H1 (cell line): Measurements from ENCODE around the gene QSOX1. TPM values are rescaled to one million over a fixed set of nuclear protein-coding genes. Genes with fewer than 3 reads are reported as not detected.

Source experiments
- CTCF ChIA-PET: fragments of 300-600 bp; sonication (Branson Sonifier 250); formaldehyde crosslinking; loops from one replicate; lab custom pipeline; 2021; ENCODE audit not compliant: partially characterized antibody; lab: Charles Lee
- POLR2A ChIA-PET: fragments of 300-600 bp; sonication (Branson Sonifier 250); formaldehyde crosslinking; loops from one replicate; lab custom pipeline; 2021; ENCODE audit warnings: inconsistent platforms; ENCODE audit not compliant: partially characterized antibody; lab: Charles Lee
- DNase-seq, 2 experiments: peaks; one replicate each; pipeline versions ENCODE4 v3.0.0 to v3.0.0-alpha.2; 2010 to 2022; ENCODE audit warnings: low spot score in 2 of 2, low read depth in 1 of 2, mixed read lengths in 1 of 2
- FAIRE-seq: peaks from 2 replicates; lab custom pipeline; 2011; peaks lifted over from hg19 to GRCh38; lab: Jason Lieb, UNC
- H2AFZ ChIP-seq: 2 replicates; pipeline ENCODE4 v1.8.1; 2012; ENCODE audit warnings: low read length, inconsistent platforms
- H2AK5ac ChIP-seq: 2 replicates; pipeline ENCODE4 v1.6.1; 2013; ENCODE audit warnings: low read depth, low read length
- H2BK120ac ChIP-seq: replicated peaks from 2 replicates; pipeline ENCODE3; 2013; ENCODE audit warnings: low read depth, low read length, inconsistent platforms
- H2BK12ac ChIP-seq: 2 replicates; pipeline ENCODE4 v1.6.1; 2013; ENCODE audit warnings: low read depth, low read length
- H2BK15ac ChIP-seq: 2 replicates; pipeline ENCODE4 v1.6.1; 2013; ENCODE audit warnings: low read length
- H2BK20ac ChIP-seq: 2 replicates; pipeline ENCODE4 v1.6.1; 2013; ENCODE audit warnings: low read length
- H2BK5ac ChIP-seq: 2 replicates; pipeline ENCODE4 v1.6.1; 2013; ENCODE audit warnings: low read depth, low read length
- H3K14ac ChIP-seq: 2 replicates; pipeline ENCODE4 v1.6.1; 2013; ENCODE audit warnings: inconsistent platforms; ENCODE audit not compliant: insufficient read length
- H3K18ac ChIP-seq: 2 replicates; pipeline ENCODE4 v1.6.1; 2013; ENCODE audit warnings: low read length; ENCODE audit errors: extremely low read depth
- H3K23ac ChIP-seq: 2 replicates; pipeline ENCODE4 v1.6.1; 2013; ENCODE audit warnings: inconsistent platforms; ENCODE audit not compliant: insufficient read length
- H3K23me2 ChIP-seq: 2 replicates; pipeline ENCODE4 v1.6.1; 2013; ENCODE audit warnings: low read depth, low read length
- H3K27ac ChIP-seq: 2 replicates; pipeline ENCODE4 v1.6.1; 2011; ENCODE audit warnings: low read depth, low read length, inconsistent platforms
- H3K27me3 ChIP-seq, 4 experiments: replicated peaks in 1 of 4; 1 replicate in 1 of 4; 2 replicates in 3 of 4; pipeline versions ENCODE4 v1.6.1 to v1.8.1; 2011 to 2013; ENCODE audit warnings: low read length in 3 of 4, mild to moderate bottlenecking in 3 of 4, inconsistent platforms in 2 of 4, mixed read lengths in 2 of 4, moderate library complexity in 1 of 4; ENCODE audit not compliant: control insufficient read depth in 3 of 4, insufficient read depth in 3 of 4; ENCODE audit errors: extremely low read depth in 1 of 4
- H3K36me3 ChIP-seq, 4 experiments: 2 replicates each; pipeline versions ENCODE4 v1.6.1 to v1.8.1; 2011 to 2013; ENCODE audit warnings: mild to moderate bottlenecking in 4 of 4, low read length in 3 of 4, moderate library complexity in 2 of 4, control low read depth in 1 of 4, inconsistent platforms in 1 of 4; ENCODE audit not compliant: insufficient read depth in 4 of 4, control insufficient read depth in 2 of 4
- H3K4ac ChIP-seq: replicated peaks from 2 replicates; pipeline ENCODE3; 2013; ENCODE audit warnings: low read length, low read depth, mixed read lengths, inconsistent platforms; ENCODE audit not compliant: insufficient read length
- H3K4me1 ChIP-seq, 4 experiments: replicated peaks in 1 of 4; 1 replicate in 1 of 4; 2 replicates in 3 of 4; pipeline versions ENCODE4 v1.6.1 to v1.8.1; 2011 to 2013; ENCODE audit warnings: low read length in 3 of 4, inconsistent platforms in 2 of 4, mixed read lengths in 1 of 4; ENCODE audit not compliant: insufficient read depth in 4 of 4, control insufficient read depth in 3 of 4
- H3K4me2 ChIP-seq, 2 experiments: 2 replicates each; pipeline versions ENCODE4 v1.6.1 to v1.8.1; 2011 to 2013; ENCODE audit warnings: low read depth in 2 of 2, low read length in 2 of 2, control low read depth in 1 of 2, inconsistent platforms in 1 of 2, mild to moderate bottlenecking in 1 of 2; ENCODE audit not compliant: insufficient read depth in 1 of 2
- H3K4me3 ChIP-seq, 4 experiments: fragments of 200-600, 300-600 bp in 1 of 4; sonication (generic), shearing (Covaris generic), sonication (Bioruptor Twin) in 1 of 4; 2 replicates each; pipeline versions ENCODE4 v1.5.1 to v1.8.1; 2011 to 2016; ENCODE audit warnings: low read length in 4 of 4, low read depth in 3 of 4, control low read depth in 2 of 4, inconsistent platforms in 2 of 4, mild to moderate bottlenecking in 2 of 4, mixed read lengths in 1 of 4, moderate library complexity in 1 of 4; ENCODE audit not compliant: insufficient read depth in 2 of 4; ENCODE audit errors: extremely low read depth in 1 of 4
- H3K56ac ChIP-seq: replicated peaks from 2 replicates; pipeline ENCODE3; 2013; ENCODE audit warnings: low read depth, mild to moderate bottlenecking, mixed read lengths, low read length, inconsistent platforms; ENCODE audit not compliant: insufficient read length
- H3K79me1 ChIP-seq: 2 replicates; pipeline ENCODE4 v1.6.1; 2013; ENCODE audit warnings: low read depth, low read length, control low read depth
- H3K79me2 ChIP-seq, 2 experiments: 2 replicates each; pipeline versions ENCODE4 v1.6.1 to v1.8.1; 2012 to 2013; ENCODE audit warnings: low read length in 2 of 2, mild to moderate bottlenecking in 2 of 2, inconsistent platforms in 1 of 2; ENCODE audit not compliant: insufficient read depth in 2 of 2, control insufficient read depth in 1 of 2
- H3K9ac ChIP-seq, 4 experiments: replicated peaks in 1 of 4; 1 replicate in 1 of 4; 2 replicates in 3 of 4; pipeline versions ENCODE4 v1.6.1 to v1.8.1; 2011 to 2013; ENCODE audit warnings: low read depth in 3 of 4, low read length in 3 of 4, control low read depth in 2 of 4, mild to moderate bottlenecking in 2 of 4, moderate library complexity in 2 of 4, inconsistent platforms in 1 of 4; ENCODE audit errors: extremely low read depth in 1 of 4
- H3K9me3 ChIP-seq, 2 experiments: 2 replicates each; pipeline versions ENCODE4 v1.6.1 to v1.8.1; 2012 to 2013; ENCODE audit warnings: mild to moderate bottlenecking in 2 of 2, moderate library complexity in 2 of 2, control low read depth in 1 of 2, inconsistent platforms in 1 of 2, low read depth in 1 of 2, low read length in 1 of 2, mixed read lengths in 1 of 2; ENCODE audit not compliant: insufficient read depth in 2 of 2
- H4K20me1 ChIP-seq, 2 experiments: replicated peaks in 1 of 2; 2 replicates each; pipeline versions ENCODE3 to v1.8.1; 2011 to 2013; ENCODE audit warnings: inconsistent platforms in 2 of 2, low read length in 2 of 2, mild to moderate bottlenecking in 1 of 2; ENCODE audit not compliant: insufficient read depth in 2 of 2, control insufficient read depth in 1 of 2
- H4K5ac ChIP-seq: 2 replicates; pipeline ENCODE4 v1.6.1; 2013; ENCODE audit warnings: low read length, low read depth, mixed read lengths, inconsistent platforms; ENCODE audit not compliant: insufficient read length
- H4K8ac ChIP-seq: 2 replicates; pipeline ENCODE4 v1.8.0; 2013; ENCODE audit warnings: mild to moderate bottlenecking, moderate library complexity, low read length, inconsistent platforms; ENCODE audit not compliant: insufficient read depth; ENCODE audit errors: extremely low read depth
- H4K91ac ChIP-seq: replicated peaks from 2 replicates; pipeline ENCODE3; 2013; ENCODE audit warnings: low read length, mixed read lengths, inconsistent platforms; ENCODE audit not compliant: insufficient read length
- ASH2L ChIP-seq: fragments of 200-600, 300-600 bp; sonication (generic); IDR thresholded peaks from one replicate; pipeline ENCODE4 v1.7.1; 2017; ENCODE audit warnings: low read length
- CBX5 ChIP-seq: fragments of 300-800, 300-1000 bp; sonication (generic); IDR thresholded peaks from 2 replicates; pipeline ENCODE4 v1.7.1; 2016; ENCODE audit warnings: antibody characterized with exemption, low read length, low read depth
- FOSL1 ChIP-seq: IDR thresholded peaks from 2 replicates; pipeline ENCODE4 v1.6.1; 2011; ENCODE audit warnings: mild to moderate bottlenecking, low read depth, low read length, moderate library complexity; ENCODE audit not compliant: insufficient read depth
- NRF1 ChIP-seq: IDR thresholded peaks from 2 replicates; pipeline ENCODE4 v1.6.1; 2011; ENCODE audit warnings: mild to moderate bottlenecking, low read depth, low read length, improper control_type of control experiment
- RBBP5 ChIP-seq: IDR thresholded peaks from 2 replicates; pipeline ENCODE4 v1.7.1; 2012; ENCODE audit warnings: low read depth, mild to moderate bottlenecking, inconsistent platforms, low read length, moderate library complexity, borderline replicate concordance
- RFX5 ChIP-seq: IDR thresholded peaks from 2 replicates; pipeline ENCODE4 v1.6.1; 2011; ENCODE audit warnings: low read depth, low read length, improper control_type of control experiment, borderline replicate concordance
- WGBS, 2 experiments: shearing (Covaris generic) in 1 of 2; methylation state at CpG; one replicate each; pipeline versions ENCODE4 v1.1.6 to v1.1.7; 2013 to 2015; ENCODE audit warnings: low lambda C conversion rate in 2 of 2, mixed read lengths in 2 of 2, inconsistent platforms in 1 of 2, low coverage in 1 of 2, missing lambda C conversion rate in 1 of 2; ENCODE audit not compliant: insufficient replicate concordance in 2 of 2, insufficient coverage in 1 of 2, insufficient read length in 1 of 2; ENCODE audit errors: extremely low coverage in 1 of 2, missing lambda C conversion rate in 1 of 2; 5-methylcytosine and 5-hydroxymethylcytosine counted together
- polyA plus RNA-seq, 7 experiments: library from polyadenylated mRNA; depleted of rRNA in 3 of 7; stranded (reverse) in 5 of 7; unstranded in 2 of 7; fragments of >200 nt in 5 of 7; fragments of 200-250 nt in 2 of 7; gene quantifications; 1 replicate in 5 of 7; 2 replicates in 1 of 7; 4 replicates in 1 of 7; pipeline versions ENCODE4 v1.2.1 to v1.2.3, GENCODE V29; 2011 to 2013; ENCODE audit warnings: missing spikeins in 2 of 7, mixed read lengths in 2 of 7
- total RNA-seq: library from RNA; stranded (reverse); fragmentation: NEBNext Ultra II Directional; extraction: Animal tissue kit (Norgen Biotek cat#: 25700); gene quantifications from 2 replicates; pipeline ENCODE4 v1.2.1, GENCODE V29; 2021

The QSOX1 gene
- total and polyA plus RNA-seq, 2 of the 8 experiments (the other 6 are each of a cell fraction or from before 2014, with no cell fraction given) = 97.7 to 123 TPM

DNA sequence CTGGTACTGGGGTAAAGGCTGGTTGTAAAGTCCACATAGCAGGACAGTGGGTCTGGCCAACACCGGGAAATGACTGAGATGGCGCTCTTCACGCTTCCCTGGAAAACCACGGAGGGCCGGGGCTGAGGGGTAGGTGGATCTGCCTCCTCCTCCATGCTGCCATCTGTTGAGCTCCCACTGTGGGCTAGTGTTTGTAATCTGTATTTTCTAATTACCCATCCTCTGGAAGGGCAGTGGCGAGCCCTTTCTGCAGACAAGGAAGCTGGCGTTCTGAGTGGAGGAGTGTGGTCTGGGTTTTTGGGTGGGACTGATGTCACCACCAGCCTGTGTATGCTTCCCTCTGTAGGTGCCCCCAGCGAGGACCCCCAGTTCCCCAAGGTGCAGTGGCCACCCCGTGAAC is 41.2 kb downstream of the QSOX1 start:
- Histone ChIP-seq H3K4me2 (no peak overlapping the region), H2BK20ac (no peak overlapping the region), H2BK12ac (no peak overlapping the region), H3K56ac (no peak overlapping the region), H2BK15ac (no peak overlapping the region), H3K23me2 (no peaks in the 10 kb centered on the region), H3K4ac (no peak overlapping the region), H4K8ac (no peak overlapping the region), H3K27ac (no peak overlapping the region), H2AK5ac (no peak overlapping the region), H3K27me3 (no peaks in the 10 kb centered on the region), H3K9me3 (no peaks in the 10 kb centered on the region), H3K4me3 (no peak overlapping the region), H3K23ac (no peak overlapping the region), H4K5ac (no peak overlapping the region), H3K18ac (no peak overlapping the region), H4K20me1 (peaks cover 4 to 8% of the 10 kb centered on the region in 2 experiments), H2AFZ (no peak overlapping the region), H3K79me2 (no peaks in the 10 kb centered on the region), H2BK5ac (no peak overlapping the region), H3K79me1 (no peaks in the 10 kb centered on the region; the same call in 1 of the 2 replicates), H3K9ac (no peak overlapping the region), H4K91ac (no peak overlapping the region), H3K14ac (no peak overlapping the region), H3K4me1 (peaks cover 0 to 1% (median 0%) of the 10 kb centered on the region in 4 experiments; a peak in 1 of 7 replicates), H2BK120ac (no peak overlapping the region), H3K36me3 (peaks cover 5 to 9% (median 6%) of the 10 kb centered on the region in 4 experiments; a peak in 4 of 8 replicates)
- ChIA-PET CTCF (interaction anchor here (0.8 to 14.4 kb wide), 13 partner anchors 7 to 169 kb away, joined by 3 to 160 read pairs (median 5); partner anchors contain the start of gene LHX4), POLR2A (no interaction called here)
- FAIRE-seq = no peak
- DNase-seq = no peak
- 76% methylated on average over 9 of the region's 9 CpGs; no CpG with 5 or more reads in 1 of the 2 experiments for WGBS, 2 experiments
- TF ChIP-seq NRF1 (no peak), CBX5 (no peak), RBBP5 (no peak), RFX5 (no peak), FOSL1 (no peak), ASH2L (no peak)
